HepG2 (cell line): ENCODE data around the gene TRAP1. TPM values are rescaled to one million over a fixed set of nuclear protein-coding genes. Genes with fewer than 3 reads are reported as not detected.

Source experiments
- ATAC-seq: fragments of 200-7000 bp; cut with Tn5 transposase; 3 replicates; pipeline ENCODE4 v1.9.1; 2020; ENCODE audit warnings: mild to moderate bottlenecking, moderate library complexity
- BruUV-seq: library from RNA; stranded (reverse); fragments of 400-500 nt; replicated peaks from 2 replicates; lab custom pipeline; 2021; lab: Mats Ljungman, UMichigan
- CTCF ChIA-PET: fragments of 300-600 bp; formaldehyde crosslinking; extraction: SDS; loops from one replicate; lab custom pipeline; 2021; ENCODE audit warnings: low total read pairs, inconsistent platforms, low intra/inter-chr PET ratio; lab: Yijun Ruan, JAX
- POLR2A ChIA-PET: fragments of 350-600 bp; sonication (Branson Sonifier 250); formaldehyde crosslinking; loops from one replicate; lab custom pipeline; 2020; ENCODE audit warnings: antibody characterized with exemption, inconsistent platforms; lab: Yijun Ruan, JAX
- DNase-seq: peaks from one replicate; pipeline ENCODE4 v3.0.0-alpha.2; 2015; ENCODE audit warnings: low spot score
- FAIRE-seq: peaks from 3 replicates; lab custom pipeline; 2011; peaks lifted over from hg19 to GRCh38; lab: Jason Lieb, UNC
- H2AFZ ChIP-seq: one replicate; pipeline ENCODE4 v1.6.1; 2011; ENCODE audit warnings: low read length, inconsistent platforms
- H3K27ac ChIP-seq: fragments of 300-600 bp; 3 replicates; pipeline ENCODE4 v1.8.0; 2011; ENCODE audit warnings: mixed run types, mild to moderate bottlenecking, mixed read lengths, low read length, inconsistent platforms; ENCODE audit not compliant: insufficient read depth; ENCODE audit errors: extremely low read length
- H3K27me3 ChIP-seq, 2 experiments: fragments of 200-600 bp in 1 of 2; 2 replicates in 1 of 2; 3 replicates in 1 of 2; pipeline versions ENCODE4 v1.6.0 to v1.8.0; 2011; ENCODE audit warnings: low read length in 2 of 2, mild to moderate bottlenecking in 2 of 2, moderate library complexity in 2 of 2, inconsistent platforms in 1 of 2; ENCODE audit not compliant: insufficient read depth in 2 of 2, control insufficient read depth in 1 of 2
- H3K36me3 ChIP-seq, 2 experiments: fragments of 200-600 bp in 1 of 2; replicated peaks in 1 of 2; 2 replicates in 1 of 2; 3 replicates in 1 of 2; pipeline versions ENCODE4 v1.5.1 to v1.8.0; 2011; ENCODE audit warnings: low read length in 2 of 2, inconsistent platforms in 1 of 2; ENCODE audit not compliant: insufficient read depth in 2 of 2, control insufficient read depth in 1 of 2
- H3K4me1 ChIP-seq: 2 replicates; pipeline ENCODE4 v1.5.1; 2012; ENCODE audit warnings: low read length, inconsistent platforms; ENCODE audit not compliant: insufficient read depth
- H3K4me2 ChIP-seq: 2 replicates; pipeline ENCODE4 v1.6.0; 2011; ENCODE audit warnings: low read depth, low read length, inconsistent platforms
- H3K4me3 ChIP-seq, 3 experiments: fragments of 200-600 bp in 1 of 3; sonication (generic), shearing (Covaris generic) in 1 of 3; replicated peaks in 1 of 3; 2 replicates each; pipeline ENCODE4 v1.5.1; 2011 to 2016; ENCODE audit warnings: low read length in 3 of 3, inconsistent platforms in 2 of 3, low read depth in 2 of 3, mild to moderate bottlenecking in 2 of 3, control low read depth in 1 of 3, mixed read lengths in 1 of 3; ENCODE audit not compliant: insufficient read depth in 1 of 3
- H3K79me2 ChIP-seq: one replicate; pipeline ENCODE4 v1.6.1; 2011; ENCODE audit warnings: low read length, inconsistent platforms; ENCODE audit not compliant: insufficient read depth
- H3K9ac ChIP-seq: 2 replicates; pipeline ENCODE4 v1.6.0; 2011; ENCODE audit warnings: mild to moderate bottlenecking, low read depth, low read length, inconsistent platforms; ENCODE audit not compliant: insufficient read depth
- H3K9me3 ChIP-seq: 2 replicates; pipeline ENCODE4 v1.5.1; 2012; ENCODE audit warnings: mild to moderate bottlenecking, low read length
- H4K20me1 ChIP-seq: 2 replicates; pipeline ENCODE4 v1.6.0; 2011; ENCODE audit warnings: inconsistent platforms, mild to moderate bottlenecking, low read length, moderate library complexity; ENCODE audit not compliant: insufficient read depth
- ATF7-NPFF ChIP-seq: sonication (generic); formaldehyde crosslinking; IDR thresholded peaks from 2 replicates; pipeline ENCODE4 v1.8.1; 2023; ENCODE audit warnings: mild to moderate bottlenecking, low read depth, missing genetic modification reagents, moderate library complexity
- FOXK2 ChIP-seq: fragments of 450-650 bp; IDR thresholded peaks from 2 replicates; pipeline ENCODE4 v1.6.1; 2016
- KLF11 ChIP-seq: IDR thresholded peaks from 2 replicates; pipeline ENCODE4 v1.6.1; 2016; ENCODE audit warnings: missing compliant biosample characterization
- MAFK ChIP-seq, 2 experiments: IDR thresholded peaks in 1 of 2; conservative IDR thresholded peaks in 1 of 2; 2 replicates each; pipeline ENCODE4 v1.6.1; 2011; ENCODE audit warnings: improper control_type of control experiment in 2 of 2, low read length in 2 of 2
- PLRG1 ChIP-seq: fragments of 450-650 bp; conservative IDR thresholded peaks from 2 replicates; pipeline ENCODE4 v1.6.1; 2016
- RBM39 ChIP-seq: fragments of 200-400 bp; formaldehyde crosslinking; IDR thresholded peaks from one replicate; pipeline ENCODE4 v1.6.1; 2018; ENCODE audit warnings: antibody characterized with exemption, mild to moderate bottlenecking, low read depth, low read length; ENCODE audit not compliant: poor library complexity, severe bottlenecking
- SOX6 ChIP-seq, 2 experiments: fragments of 450-650 bp in 1 of 2; sonication (generic) in 1 of 2; formaldehyde crosslinking in 1 of 2; IDR thresholded peaks; 2 replicates each; pipeline versions ENCODE4 v1.4.0 to v1.6.1; 2017 to 2020; ENCODE audit warnings: antibody characterized with exemption in 1 of 2, mild to moderate bottlenecking in 1 of 2, missing genetic modification reagents in 1 of 2
- TBX2 ChIP-seq: sonication (generic); formaldehyde crosslinking; IDR thresholded peaks from 2 replicates; pipeline ENCODE4 v1.5.0; 2020; ENCODE audit warnings: missing genetic modification reagents, mild to moderate bottlenecking, borderline replicate concordance
- ZFP90 ChIP-seq: sonication (generic); formaldehyde crosslinking; IDR thresholded peaks from 2 replicates; pipeline ENCODE4 v1.8.0; 2022; ENCODE audit warnings: missing genetic modification reagents, mild to moderate bottlenecking, inconsistent platforms, borderline replicate concordance
- ZFY ChIP-seq: sonication (generic); formaldehyde crosslinking; IDR thresholded peaks from 2 replicates; pipeline ENCODE4 v1.4.0; 2020; ENCODE audit warnings: missing genetic modification reagents
- ZKSCAN5 ChIP-seq: sonication (generic); formaldehyde crosslinking; IDR thresholded peaks from 2 replicates; pipeline ENCODE4 v1.5.1; 2020; ENCODE audit warnings: mild to moderate bottlenecking, missing genetic modification reagents
- ZNF264 ChIP-seq: sonication (generic); formaldehyde crosslinking; IDR thresholded peaks from 2 replicates; pipeline ENCODE4 v1.4.0; 2020; ENCODE audit warnings: missing genetic modification reagents
- ZNF644 ChIP-seq: IDR thresholded peaks from 2 replicates; pipeline ENCODE4 v1.6.1; 2016; ENCODE audit warnings: low read depth
- ZNF780A ChIP-seq: sonication (generic); formaldehyde crosslinking; IDR thresholded peaks from 2 replicates; pipeline ENCODE4 v1.8.0; 2022; ENCODE audit warnings: mild to moderate bottlenecking, missing genetic modification reagents, moderate library complexity
- WGBS: methylation state at CpG from one replicate; pipeline ENCODE4 v1.1.6; 2017; ENCODE audit warnings: low lambda C conversion rate; 5-methylcytosine and 5-hydroxymethylcytosine counted together
- in situ Hi-C: cut with HindIII; loops from 2 replicates; pipeline ENCODE4 v1.10.0; 2017; ENCODE audit warnings: low pct_unique_long_range_greater_than_20kb; ENCODE audit not compliant: extremely low pct_ligation_motif_present
- intact Hi-C: fragments of 100-400 bp; cut with micrococcal nuclease; formaldehyde crosslinking; loops from one replicate; pipeline ENCODE4 v1.10.0; 2022; ENCODE audit not compliant: unreplicated experiment
- polyA plus RNA-seq, 8 experiments: library from polyadenylated mRNA; depleted of rRNA in 3 of 8; stranded (reverse) in 7 of 8; unstranded in 1 of 8; fragments of >200 nt; fragmentation: Illumina TruSeq in 4 of 8; extraction: Trizol in 4 of 8; gene quantifications; 2 replicates each; pipeline versions ENCODE4 v1.2.1 to v1.2.3, GENCODE V29; 2011 to 2016; ENCODE audit warnings: low read depth in 4 of 8, missing spikeins in 1 of 8, mixed read lengths in 1 of 8; ENCODE audit not compliant: insufficient read depth in 1 of 8
- total RNA-seq, 5 experiments: library from RNA; depleted of rRNA; stranded (reverse); fragments of >200 nt; fragmentation: Illumina TruSeq; extraction: Trizol; gene quantifications; 2 replicates each; pipeline ENCODE4 v1.2.3, GENCODE V29; 2016; ENCODE audit warnings: low read depth in 1 of 5
- TF ChIP-seq, protein P1 (sequence below): IDR thresholded peaks from 2 replicates; pipeline ENCODE4 v1.6.1; 2016; ENCODE audit warnings: low read depth, missing genetic modification reagents, missing compliant biosample characterization
- TF ChIP-seq, protein P2 (sequence below): sonication (generic); formaldehyde crosslinking; IDR thresholded peaks from 2 replicates; pipeline ENCODE4 v1.8.1; 2023; ENCODE audit warnings: mild to moderate bottlenecking, moderate library complexity, missing genetic modification reagents

Gene TRAP1
- total and polyA plus RNA-seq, 2 of the 13 experiments (the other 11 are each of a cell fraction or from before 2014, with no cell fraction given) = 127 to 240 TPM

DNA sequence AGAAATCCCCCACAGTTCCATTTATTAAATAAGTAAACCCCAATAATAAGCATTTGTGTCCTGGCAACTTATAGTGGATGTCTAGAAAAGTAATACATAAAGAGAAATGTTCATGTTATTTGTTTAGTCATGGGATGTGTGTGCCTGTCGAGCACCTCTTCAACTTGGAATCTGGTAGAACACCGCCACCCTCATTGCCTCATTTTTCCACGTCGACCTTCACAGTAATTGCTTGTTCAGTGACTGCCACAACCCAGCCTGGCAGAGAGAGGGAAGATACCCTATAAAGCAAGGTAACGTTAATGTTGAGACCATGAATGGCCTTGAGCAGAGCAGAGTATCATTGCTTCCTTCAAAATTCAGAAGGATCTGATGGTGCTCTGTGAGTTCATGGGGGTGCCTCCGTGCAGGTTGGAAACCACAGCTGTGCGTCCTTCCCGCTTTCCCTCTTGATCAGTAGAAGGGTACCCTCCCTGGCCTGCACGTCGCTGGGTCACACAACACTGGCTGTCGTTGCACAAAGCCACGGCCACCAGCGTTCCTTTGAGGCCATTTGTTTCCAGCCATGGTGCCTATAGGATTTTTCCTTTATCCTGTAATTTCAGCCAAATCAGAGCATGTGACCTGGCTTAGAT, 66.6 kb downstream of the TRAP1 start:
- Histone ChIP-seq H3K4me3 (no peak overlapping the region), H2AFZ (no peak overlapping the region), H3K4me2 (no peak overlapping the region), H3K4me1 (peaks cover 58% of the 10 kb centered on the region), H3K79me2 (no peaks in the 10 kb centered on the region), H3K27me3 (no peaks in the 10 kb centered on the region), H3K9me3 (no peaks in the 10 kb centered on the region), H3K9ac (no peak overlapping the region), H3K27ac (no peak overlapping the region), H4K20me1 (no peaks in the 10 kb centered on the region), H3K36me3 (peaks cover 1 to 2% of the 10 kb centered on the region in 2 experiments; a peak in 2 of 5 replicates)
- intact Hi-C loops = no loop called here
- in situ Hi-C loops = no loop called here
- ChIA-PET CTCF (no interaction called here), POLR2A (interaction anchor here (1.0 kb wide), 1 partner anchor 10 kb away, joined by 3 read pairs; no protein-coding TSS in a partner anchor)
- ATAC-seq (no peak), DNase-seq (no peak), FAIRE-seq (no peak)
- WGBS = 90% methylated on average over 13 of the region's 13 CpGs
- no TSS peak for BruUV-seq
- TF ChIP-seq ATF7-NPFF = no peak
- TF ChIP-seq ZFY = no peak
- no peak for TF ChIP-seq ZNF644 (CRISPR knock-in tag)
- TF ChIP-seq ZNF264 = no peak
- TF ChIP-seq PLRG1 = no peak
- no peak for TF ChIP-seq MAFK (conservative IDR thresholded peaks at IDR 0.05 in 1 of 2, IDR thresholded peaks at IDR 0.05 in 1 of 2; ENCODE audit: low read length in 2 of 2)
- TF ChIP-seq FOXK2 = no peak
- no peak for TF ChIP-seq SOX6 (IDR thresholded peaks at IDR 0.05)
- no peak for TF ChIP-seq SOX6 (CRISPR knock-in tag; IDR thresholded peaks at IDR 0.05)
- TF ChIP-seq ZFP90 (CRISPR knock-in tag) = no peak
- TF ChIP-seq KLF11 = no peak
- TF ChIP-seq RBM39 = no peak
- TF ChIP-seq, protein P1, sequence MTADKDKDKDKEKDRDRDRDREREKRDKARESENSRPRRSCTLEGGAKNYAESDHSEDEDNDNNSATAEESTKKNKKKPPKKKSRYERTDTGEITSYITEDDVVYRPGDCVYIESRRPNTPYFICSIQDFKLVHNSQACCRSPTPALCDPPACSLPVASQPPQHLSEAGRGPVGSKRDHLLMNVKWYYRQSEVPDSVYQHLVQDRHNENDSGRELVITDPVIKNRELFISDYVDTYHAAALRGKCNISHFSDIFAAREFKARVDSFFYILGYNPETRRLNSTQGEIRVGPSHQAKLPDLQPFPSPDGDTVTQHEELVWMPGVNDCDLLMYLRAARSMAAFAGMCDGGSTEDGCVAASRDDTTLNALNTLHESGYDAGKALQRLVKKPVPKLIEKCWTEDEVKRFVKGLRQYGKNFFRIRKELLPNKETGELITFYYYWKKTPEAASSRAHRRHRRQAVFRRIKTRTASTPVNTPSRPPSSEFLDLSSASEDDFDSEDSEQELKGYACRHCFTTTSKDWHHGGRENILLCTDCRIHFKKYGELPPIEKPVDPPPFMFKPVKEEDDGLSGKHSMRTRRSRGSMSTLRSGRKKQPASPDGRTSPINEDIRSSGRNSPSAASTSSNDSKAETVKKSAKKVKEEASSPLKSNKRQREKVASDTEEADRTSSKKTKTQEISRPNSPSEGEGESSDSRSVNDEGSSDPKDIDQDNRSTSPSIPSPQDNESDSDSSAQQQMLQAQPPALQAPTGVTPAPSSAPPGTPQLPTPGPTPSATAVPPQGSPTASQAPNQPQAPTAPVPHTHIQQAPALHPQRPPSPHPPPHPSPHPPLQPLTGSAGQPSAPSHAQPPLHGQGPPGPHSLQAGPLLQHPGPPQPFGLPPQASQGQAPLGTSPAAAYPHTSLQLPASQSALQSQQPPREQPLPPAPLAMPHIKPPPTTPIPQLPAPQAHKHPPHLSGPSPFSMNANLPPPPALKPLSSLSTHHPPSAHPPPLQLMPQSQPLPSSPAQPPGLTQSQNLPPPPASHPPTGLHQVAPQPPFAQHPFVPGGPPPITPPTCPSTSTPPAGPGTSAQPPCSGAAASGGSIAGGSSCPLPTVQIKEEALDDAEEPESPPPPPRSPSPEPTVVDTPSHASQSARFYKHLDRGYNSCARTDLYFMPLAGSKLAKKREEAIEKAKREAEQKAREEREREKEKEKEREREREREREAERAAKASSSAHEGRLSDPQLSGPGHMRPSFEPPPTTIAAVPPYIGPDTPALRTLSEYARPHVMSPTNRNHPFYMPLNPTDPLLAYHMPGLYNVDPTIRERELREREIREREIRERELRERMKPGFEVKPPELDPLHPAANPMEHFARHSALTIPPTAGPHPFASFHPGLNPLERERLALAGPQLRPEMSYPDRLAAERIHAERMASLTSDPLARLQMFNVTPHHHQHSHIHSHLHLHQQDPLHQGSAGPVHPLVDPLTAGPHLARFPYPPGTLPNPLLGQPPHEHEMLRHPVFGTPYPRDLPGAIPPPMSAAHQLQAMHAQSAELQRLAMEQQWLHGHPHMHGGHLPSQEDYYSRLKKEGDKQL (CRISPR knock-in tag) = no peak
- TF ChIP-seq ZNF780A (CRISPR knock-in tag) = no peak
- TF ChIP-seq TBX2 (CRISPR knock-in tag) = no peak
- TF ChIP-seq, protein P2, sequence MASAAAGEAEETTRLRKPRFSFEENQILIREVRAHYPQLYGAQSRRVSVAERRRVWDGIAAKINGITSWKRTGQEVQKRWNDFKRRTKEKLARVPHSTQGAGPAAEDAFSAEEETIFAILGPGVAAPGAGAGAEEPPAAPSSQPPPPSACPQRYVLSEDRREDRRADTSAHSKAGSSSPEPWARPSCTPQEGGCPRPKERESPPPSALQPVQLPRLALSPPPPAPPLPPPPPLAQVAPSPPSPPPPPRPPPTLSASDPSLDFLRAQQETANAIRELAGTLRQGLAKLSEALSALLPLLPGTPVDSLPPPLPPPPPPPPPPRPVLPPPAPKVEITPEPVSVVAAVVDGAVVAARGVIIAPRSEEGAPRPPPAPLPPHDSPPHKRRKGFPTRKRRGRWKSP = no peak
- TF ChIP-seq ZKSCAN5 (CRISPR knock-in tag) = no peak
